Epidermal melanocyte (primary cell): ENCODE results near the gene KAT2B.

Source experiments
- DNase-seq: peaks from one replicate; pipeline ENCODE4 v3.0.0; 2011; ENCODE audit warnings: low spot score; ENCODE audit not compliant: insufficient read length

KAT2B gene

DNA sequence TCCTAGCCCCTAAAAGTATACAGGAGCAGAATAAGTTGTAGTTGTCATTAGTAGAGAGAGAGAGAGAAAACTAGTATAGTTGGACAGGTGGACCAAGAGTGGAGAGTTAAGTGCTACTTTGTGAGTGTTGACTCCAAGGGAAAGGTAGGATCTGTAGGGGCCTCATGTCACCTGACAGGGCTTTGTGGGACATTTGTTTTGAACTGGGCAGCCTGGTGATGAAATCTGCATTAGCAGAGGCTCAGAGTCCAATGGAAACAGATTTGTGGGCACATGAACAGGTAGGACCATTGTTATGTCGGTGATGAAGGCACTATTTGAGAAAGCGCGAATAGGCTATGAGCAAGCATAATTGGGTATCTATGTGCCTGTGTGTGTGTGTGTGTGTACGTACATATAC is 102.3 kb downstream of the KAT2B start:
- DNase-seq = no peak

DNA sequence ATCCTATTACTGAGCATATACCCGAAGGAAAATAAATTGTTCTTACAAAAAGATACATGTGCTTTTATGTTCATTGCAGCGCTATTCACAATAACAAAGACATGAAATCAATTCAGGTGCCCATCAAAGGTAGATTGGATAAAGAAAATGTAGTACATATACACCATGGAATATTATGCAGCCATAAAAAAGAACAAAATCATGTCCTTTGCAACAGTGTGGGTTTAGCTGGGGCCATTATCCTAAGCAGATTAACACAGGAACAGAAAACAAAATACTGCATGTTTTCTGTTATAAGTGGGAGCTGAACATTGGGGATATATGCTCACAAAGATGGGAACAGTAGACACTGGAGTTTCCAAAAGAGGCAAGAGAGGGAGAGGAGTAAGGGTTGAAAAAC is 103.3 kb downstream of the KAT2B start:
- DNase-seq = no peak

DNA sequence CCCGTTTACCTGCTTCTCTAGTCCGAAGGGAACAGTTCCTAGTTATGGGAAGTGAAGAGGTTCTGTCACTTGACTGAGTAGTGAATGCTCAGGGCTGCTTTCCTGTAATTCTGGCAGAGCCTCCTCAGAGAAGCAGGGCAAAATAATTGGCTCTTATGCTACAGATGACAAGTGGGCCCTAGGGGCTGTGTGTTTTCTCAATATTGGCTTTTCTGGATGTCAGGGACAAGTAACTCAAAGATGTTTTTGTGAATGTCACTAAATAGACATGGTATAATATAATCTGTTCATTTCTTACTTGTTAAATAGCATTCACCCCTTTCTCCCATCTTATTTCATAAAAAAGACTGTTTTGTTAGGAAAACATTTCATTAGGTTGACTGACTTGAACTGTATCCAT is 105.6 kb downstream of the KAT2B start:
- DNase-seq = no peak

DNA sequence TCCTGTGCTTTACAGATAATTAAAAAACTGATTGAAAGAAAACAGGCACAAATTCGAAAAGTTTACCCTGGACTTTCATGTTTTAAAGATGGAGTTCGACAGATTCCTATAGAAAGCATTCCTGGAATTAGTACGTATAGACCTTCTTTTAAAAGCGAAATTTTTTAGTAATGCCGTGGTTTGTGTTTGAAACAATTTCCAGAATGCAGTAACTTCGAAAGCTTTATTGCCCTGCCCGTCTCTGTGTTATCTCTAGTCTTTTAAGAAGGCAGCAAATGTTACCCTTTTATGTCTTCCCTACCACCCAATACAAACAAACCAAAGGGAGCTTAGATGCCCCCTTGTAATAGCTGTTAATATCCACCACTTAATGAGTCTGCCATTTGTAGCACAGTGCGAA is 106.1 kb downstream of the KAT2B start:
- no peak for DNase-seq

DNA sequence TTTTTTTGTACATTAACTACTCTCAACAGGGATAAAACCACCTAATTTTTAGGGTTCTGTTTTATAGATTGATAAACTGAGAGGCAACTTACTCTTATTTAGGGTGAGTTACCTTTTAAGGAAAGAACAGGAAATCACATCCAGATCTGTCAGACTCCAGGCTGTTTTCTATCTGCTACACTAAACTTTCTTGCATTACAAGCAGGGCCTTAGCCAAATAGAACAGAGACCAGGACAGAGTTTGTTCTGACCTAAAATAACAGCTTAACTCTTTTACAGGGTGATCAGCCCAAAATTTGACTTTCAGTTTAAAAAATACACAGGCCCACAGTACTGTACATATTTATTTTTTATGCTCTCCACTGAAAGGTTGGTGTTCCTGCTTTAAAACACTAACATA is 107.1 kb downstream of the KAT2B start:
- DNase-seq = no peak

DNA sequence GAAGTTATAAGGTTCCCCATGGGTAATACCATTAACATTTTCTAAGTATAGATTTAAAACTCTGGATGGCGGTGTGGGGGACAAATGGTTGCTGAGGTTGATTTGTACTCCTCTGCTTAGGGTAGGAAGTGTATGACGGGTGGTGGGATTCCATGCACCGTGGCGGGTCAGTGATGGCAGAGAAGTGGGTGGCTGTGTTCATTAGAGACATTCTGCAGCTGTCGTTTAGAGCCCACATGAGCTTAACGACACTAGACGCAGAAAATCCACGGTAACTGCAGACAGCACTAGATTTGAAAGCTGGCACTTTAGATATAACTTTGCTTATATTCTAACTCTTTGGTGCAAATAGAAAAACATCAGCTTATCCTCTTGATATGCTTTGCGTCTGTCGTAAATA is 108.2 kb downstream of the KAT2B start:
- DNase-seq = no peak

DNA sequence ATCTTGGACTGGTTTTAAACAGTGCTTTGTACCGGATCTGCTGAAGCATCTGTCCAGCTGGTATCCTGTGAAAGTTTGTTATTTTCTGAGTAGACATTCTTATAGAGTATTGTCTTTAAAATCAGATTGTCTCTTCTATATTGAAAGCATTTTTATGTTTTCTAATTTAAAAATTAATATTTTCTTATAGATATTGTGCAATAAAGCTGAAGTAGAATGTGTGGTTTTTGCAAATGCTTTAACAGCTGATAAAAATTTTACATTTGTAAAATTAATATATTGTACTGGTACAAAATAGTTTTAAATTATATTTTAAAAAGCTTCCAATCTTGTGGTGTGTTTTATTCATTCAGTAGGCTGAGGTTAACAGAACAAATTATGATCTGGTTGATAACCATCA is 113.8 kb downstream of the KAT2B start:
- no peak for DNase-seq

DNA sequence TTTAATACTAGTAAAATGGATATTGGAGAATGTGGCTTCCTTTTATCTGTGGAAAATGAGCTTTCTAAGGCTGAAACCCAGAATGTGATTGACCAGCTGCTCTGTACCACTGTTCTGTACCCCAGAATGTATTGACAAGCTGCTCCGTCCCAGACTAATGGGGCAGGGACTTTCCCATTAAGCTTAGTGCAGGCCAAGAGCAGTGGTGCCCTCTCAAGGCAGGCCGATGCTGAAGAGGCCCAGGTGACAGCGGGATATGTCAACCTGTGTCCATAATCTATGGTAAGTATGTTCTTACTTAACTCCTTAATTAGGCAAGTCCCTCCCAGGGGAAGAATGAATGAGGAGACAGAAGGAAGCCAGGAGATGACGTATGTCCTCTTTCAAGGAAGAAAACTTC is 114.7 kb downstream of the KAT2B start:
- DNase-seq = no peak

DNA sequence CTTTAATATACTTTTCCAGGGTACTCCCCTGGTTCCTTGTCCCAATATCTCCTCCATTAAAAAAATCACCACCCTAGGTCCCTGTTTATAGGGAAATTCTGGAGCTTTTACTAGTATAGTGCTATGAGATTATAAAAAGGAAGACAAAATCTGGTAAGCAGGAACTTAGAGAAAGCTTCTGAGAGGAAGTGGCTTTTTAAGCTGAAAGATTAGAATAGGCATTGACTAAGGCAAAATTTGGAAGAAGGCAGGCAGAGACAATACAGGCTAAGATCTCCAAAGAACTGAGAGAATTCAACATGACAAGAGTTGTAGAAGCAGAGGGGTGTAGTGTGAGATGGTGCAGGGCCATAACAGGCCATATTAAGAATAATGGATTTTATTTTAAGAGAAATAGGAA is 120.0 kb downstream of the KAT2B start:
- no peak for DNase-seq

DNA sequence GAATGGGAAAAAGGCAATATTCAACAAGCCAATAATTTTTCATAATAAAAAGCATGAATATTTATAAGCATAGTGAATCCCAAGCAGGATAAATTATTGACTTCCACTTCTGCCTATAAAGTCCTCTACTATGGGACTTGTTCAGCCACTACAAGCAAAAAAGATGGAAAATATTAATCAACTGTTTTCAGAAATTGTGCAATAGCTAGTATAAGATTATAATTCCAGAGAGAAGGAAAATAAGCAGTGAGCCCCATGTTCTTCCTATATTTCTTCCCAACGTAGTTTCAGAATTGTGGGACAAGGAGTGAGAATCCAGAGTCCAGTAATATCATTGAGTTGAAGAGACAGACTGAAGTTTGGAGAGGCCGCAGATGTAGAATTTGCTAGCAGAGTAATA is 121.5 kb downstream of the KAT2B start:
- no peak for DNase-seq

DNA sequence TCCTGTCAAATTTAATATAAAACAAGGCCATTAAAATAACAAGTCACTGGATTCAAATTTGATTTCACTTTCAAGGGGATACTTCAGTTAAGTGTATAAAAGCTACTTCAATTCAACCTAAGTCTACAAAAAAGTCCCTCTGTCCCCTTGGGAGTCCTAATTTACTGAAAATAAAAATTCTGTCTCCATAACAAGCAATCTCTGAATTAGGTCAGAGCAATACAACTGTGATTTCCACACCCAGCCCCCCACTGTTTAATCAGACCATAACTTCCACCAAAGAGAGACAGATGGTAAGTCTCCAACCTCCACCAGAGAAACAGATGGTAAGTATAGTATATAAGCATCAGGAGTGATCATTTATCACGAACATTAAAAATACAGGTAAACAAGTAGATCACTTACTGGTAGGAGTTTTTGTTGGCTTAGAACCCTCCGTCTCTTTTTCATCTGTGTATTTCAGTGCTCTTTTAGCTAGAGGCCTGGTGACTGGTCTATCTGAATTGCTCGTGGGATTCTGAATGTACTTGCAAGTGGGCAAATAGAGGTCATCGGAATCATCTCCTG is 133.7 kb downstream of the KAT2B start:
- DNase-seq = no peak

DNA sequence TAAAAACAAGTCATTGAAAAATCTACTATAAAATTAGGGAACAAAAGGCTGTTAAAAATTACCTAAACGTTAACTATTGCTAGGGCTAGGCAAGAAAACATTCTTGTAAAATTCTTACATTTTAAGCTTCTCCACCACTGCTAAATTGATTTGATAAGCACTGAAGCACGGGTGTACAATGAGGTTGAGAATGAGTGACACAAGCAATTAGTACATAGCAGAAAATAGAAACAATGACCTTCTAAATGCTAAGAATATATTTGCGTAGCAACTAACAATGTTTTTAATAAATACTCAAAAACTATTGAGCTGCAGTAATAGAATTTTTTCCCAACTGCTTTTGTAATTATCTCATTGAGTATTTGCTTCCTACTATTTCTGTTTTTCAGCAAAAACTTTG is 141.0 kb downstream of the KAT2B start:
- no peak for DNase-seq

DNA sequence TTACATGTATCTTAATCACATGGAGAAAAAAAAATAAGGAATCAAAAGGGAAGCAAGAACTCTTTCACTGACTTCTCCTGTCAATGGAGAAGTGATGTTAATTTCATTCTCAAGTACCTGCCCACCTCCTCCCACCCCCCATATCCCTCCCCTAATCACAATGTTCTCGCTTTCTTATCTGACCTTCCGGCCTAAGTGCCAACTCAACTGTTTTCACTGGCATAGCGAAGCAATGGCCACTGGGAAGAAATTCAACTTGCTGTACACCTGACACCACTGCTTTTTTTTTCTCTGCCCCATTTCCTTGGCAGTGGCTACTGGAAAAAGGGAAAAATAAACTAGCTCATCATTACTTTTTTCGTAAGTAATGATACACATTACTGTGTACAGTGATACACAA is 142.0 kb downstream of the KAT2B start:
- no peak for DNase-seq

DNA sequence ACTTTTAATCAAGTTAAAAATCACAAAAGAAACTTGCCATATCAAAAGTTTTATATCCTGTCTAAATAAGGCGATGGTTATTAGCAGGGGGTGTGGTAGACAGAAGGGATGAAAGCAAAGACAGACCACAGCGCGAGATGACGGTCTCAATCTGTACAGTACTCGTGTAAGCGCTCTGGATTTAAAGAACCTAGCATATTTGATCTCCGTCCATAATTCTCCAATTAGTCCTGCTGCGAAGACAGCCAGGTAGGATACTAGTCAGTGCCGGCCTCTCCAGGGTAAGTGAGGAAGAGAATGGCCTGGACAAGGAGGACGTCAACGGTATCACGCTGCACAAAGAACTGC is 145.1 kb downstream of the KAT2B start:
- DNase-seq = no peak

DNA sequence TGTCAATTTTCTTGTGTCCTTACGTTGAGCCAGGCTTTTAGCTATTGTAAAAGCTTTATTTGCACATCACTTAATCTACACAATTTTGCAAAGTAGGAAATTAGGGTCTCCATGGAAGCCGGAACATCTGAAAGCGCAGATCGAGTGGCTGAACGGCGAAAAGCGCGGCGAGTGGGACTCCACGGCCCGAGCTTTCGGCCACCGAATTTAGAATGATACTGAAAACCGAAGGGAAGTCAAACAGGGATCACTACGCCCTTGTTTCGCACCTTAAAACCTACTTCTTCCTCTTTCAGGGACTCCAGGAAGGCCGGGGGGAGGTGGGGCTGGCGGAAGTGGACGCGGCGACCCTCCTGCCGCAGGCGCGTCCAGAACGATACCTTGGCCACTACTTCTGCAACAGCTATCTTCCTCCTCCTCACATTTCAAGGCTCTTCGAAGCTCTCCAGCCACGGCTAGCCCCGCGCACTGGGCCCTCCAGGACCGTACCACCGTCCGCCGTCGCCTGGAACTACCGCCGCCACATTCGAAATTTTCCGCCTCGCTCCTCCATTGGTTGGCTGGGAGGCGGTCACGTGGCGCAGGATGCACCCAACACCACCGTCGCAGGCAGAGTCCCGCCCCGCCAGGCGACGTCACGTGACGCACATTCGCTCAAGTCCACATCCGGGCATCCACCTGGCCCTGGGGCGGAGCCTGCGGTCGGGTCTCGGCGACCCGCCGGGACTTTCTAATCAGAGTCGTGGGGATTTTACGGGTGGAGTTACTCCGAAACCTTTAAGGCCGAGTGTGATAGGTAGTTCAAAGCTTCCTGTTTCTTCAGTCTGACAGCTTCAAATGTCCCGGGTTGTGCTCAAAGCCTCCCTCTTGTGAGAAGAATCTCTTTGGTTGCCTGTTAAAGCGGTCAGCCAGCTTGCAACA is 145.7 kb downstream of the KAT2B start, which contains the start of gene SGO1:
Gene SGO1 (minus strand): TSS at position 528 of the 921 bp plus-strand sequence. CDS start 2,179 bp downstream, outside the sequence.
- DNase-seq = peak; percentile 87

DNA sequence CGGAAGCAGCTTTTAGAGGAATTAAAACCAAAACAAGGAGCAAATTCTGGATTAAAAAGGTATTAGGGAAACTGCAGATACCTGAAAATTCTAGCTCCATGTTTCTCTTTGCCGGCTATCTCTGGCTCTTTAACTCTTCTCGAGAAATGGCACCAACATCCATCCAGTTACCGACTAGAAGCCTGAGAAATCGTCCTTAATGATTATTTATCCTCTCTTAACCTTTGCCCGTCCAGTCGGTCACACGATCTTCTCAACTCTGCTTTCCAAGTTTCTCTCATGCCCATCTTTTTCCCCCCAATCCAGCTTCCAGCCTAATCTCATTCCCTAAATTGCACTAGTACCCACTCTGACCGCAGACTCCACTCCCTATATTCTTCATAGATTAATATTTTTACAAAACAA is 146.4 kb downstream of the KAT2B start:
- DNase-seq = no peak

DNA sequence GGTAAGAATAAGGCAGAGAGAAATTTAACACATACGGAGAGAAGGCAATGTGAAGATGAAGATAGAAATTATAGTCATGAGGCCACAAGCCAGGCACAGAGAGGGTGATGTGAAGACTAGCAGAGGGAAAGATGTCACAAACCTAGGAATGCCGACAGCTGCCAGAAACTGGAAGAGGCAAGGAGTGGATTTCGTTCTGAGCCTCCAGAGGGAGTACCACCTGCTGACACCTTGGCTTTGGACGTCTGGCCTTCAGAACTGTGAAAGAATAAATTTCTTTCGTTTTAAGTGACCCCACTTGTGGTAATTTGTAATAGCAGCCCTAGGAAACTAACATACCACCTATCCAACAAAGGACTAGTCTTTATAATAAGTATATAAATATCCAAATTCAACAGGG is 150.7 kb downstream of the KAT2B start:
- no peak for DNase-seq

DNA sequence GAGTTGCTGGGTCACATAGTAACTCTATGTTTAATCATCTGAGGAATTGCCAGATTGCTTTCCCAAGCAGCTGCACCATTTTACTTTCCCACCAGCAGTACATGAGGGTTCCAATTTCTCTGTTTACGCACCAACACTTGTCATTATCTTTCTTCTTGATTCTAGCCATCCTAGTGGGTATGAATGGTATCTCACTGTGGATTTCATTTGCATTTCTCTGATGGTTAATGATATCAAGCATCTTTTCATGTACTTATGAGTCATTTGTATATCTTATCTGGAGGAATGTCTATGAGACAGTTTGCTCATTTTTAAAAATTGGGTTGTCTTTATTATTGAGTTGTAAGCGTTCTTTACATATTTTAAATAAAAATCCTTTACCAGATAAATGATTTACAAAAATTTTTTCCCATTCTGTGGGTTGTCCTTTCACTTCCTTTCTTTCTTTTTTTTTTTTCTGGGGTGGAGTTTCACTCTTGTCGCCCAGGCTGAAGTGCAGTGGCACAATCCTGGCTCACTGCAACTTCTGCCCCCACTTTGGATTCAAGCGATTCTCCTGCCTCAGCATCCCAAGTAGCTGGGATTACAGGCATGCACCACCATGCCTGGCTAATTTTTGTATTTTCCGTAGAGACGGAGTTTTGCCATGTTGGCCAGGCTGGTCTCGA is 154.7 kb downstream of the KAT2B start:
- DNase-seq = no peak

DNA sequence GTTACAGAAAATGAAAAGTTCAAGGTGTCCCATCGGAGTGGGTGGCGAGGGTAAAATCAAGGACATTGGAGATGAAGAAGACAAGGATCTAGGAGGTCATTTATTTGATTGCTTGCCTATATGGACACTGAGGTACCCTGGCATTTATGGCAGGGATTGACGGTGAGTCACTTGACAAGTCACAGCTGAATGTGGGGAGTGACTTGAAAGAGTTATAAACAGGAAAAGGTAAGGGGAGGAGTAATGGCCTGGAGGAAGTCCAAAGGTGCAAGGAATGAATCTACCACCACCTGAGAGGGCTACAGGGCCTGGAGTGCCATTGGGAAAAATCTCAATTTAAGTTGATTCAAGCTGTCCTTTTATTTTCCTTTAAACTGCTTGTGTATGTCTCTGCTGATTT is 157.5 kb downstream of the KAT2B start:
- DNase-seq = no peak

DNA sequence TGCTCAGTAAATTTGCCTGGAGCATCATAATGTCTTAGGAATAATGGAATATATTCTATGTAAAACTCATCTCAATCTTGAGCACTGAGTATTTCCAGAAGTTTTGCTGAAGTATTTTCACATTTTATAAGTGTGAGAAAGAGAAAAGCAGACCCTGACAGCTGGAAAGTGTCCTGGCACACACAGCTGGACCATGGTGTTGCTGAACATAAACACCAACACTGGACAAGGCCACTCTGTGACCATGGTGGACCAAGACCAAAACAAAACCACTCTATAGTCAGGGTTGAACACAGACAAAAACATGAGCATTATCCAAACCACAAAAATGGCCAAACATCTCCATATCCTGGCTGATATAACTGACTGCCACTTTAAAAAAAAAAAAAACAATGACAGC is 160.9 kb downstream of the KAT2B start:
- DNase-seq = no peak
